K562 (cell line): Measurements from ENCODE around the gene WSCD1.

ENCODE experiments used
- CCAR2 ChIP-seq: fragments of 200-400 bp; formaldehyde crosslinking; IDR thresholded peaks from 2 replicates; pipeline ENCODE4 v1.6.1; 2017; ENCODE audit warnings: mild to moderate bottlenecking, low read depth, low read length
- POLR2A ChIP-seq: fragments of 450-650 bp; conservative IDR thresholded peaks from 2 replicates; pipeline ENCODE4 v1.6.1; 2016

DNA sequence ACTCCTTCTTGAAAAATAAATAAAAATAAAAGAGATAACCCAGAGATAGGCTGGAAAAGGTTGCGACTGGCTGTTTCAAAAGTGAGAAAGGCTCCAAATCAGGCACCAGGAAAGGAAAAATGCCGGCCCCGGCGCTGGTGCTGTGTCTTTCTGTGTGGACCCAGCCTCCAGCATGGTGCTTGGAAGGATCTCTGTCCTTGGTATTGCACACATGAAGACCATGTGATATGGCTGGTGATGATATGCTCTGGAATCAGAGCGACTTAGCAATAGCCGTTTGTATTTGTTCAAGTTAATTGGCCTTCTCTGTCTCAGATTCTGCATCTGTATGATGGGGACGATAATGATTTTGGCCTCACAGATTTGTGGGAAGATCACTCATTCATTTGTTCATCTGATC lies 3.4 kb downstream of the WSCD1 start:
- TF ChIP-seq POLR2A (no peak), CCAR2 (no peak)
